NB4 (cell line): Measurements from ENCODE around the gene DPP9.
A peak's percentile ranks its signal among the peaks of the same experiment; 100 is the strongest.

ENCODE experiments used
- MYC ChIP-seq: IDR thresholded peaks from 2 replicates; pipeline ENCODE4 v1.6.1; 2011; ENCODE audit warnings: low read depth, low read length
- POLR2A ChIP-seq: IDR thresholded peaks from 2 replicates; pipeline ENCODE4 v1.6.1; 2011; ENCODE audit warnings: mild to moderate bottlenecking; ENCODE audit not compliant: insufficient read length; ENCODE audit errors: extremely low read depth
- TF ChIP-seq, protein P1 (sequence below): IDR thresholded peaks from one replicate; pipeline ENCODE4 v1.5.1; 2012; ENCODE audit warnings: low read depth, low read length
- TF ChIP-seq, protein P2 (sequence below): IDR thresholded peaks from 2 replicates; pipeline ENCODE4 v1.6.1; 2011; ENCODE audit warnings: low read depth, low read length

- TF ChIP-seq, protein P1, sequence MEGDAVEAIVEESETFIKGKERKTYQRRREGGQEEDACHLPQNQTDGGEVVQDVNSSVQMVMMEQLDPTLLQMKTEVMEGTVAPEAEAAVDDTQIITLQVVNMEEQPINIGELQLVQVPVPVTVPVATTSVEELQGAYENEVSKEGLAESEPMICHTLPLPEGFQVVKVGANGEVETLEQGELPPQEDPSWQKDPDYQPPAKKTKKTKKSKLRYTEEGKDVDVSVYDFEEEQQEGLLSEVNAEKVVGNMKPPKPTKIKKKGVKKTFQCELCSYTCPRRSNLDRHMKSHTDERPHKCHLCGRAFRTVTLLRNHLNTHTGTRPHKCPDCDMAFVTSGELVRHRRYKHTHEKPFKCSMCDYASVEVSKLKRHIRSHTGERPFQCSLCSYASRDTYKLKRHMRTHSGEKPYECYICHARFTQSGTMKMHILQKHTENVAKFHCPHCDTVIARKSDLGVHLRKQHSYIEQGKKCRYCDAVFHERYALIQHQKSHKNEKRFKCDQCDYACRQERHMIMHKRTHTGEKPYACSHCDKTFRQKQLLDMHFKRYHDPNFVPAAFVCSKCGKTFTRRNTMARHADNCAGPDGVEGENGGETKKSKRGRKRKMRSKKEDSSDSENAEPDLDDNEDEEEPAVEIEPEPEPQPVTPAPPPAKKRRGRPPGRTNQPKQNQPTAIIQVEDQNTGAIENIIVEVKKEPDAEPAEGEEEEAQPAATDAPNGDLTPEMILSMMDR: peak; percentile 32
- TF ChIP-seq POLR2A (no peak), MYC (no peak)
- TF ChIP-seq, protein P2, sequence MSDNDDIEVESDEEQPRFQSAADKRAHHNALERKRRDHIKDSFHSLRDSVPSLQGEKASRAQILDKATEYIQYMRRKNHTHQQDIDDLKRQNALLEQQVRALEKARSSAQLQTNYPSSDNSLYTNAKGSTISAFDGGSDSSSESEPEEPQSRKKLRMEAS: no peak
Observed at GRCh38 chr19:4636151-4636717, 87.4 kb downstream of the DPP9 start.
